Calu3 (cell line): ENCODE results near the gene CCR9. TPM values are rescaled to one million over a fixed set of nuclear protein-coding genes. Genes with fewer than 3 reads are reported as not detected.

ENCODE experiments used
- BruUV-seq: library from RNA; stranded (reverse); fragments of 400-500 nt; replicated peaks from 2 replicates; lab custom pipeline; 2021; lab: Mats Ljungman, UMichigan
- CTCF ChIA-PET: fragments of 300-600 bp; sonication (Branson Sonifier 250); formaldehyde crosslinking; loops from one replicate; lab custom pipeline; 2022; ENCODE audit warnings: antibody characterized with exemption; lab: Charles Lee
- DNase-seq: peaks from one replicate; pipeline ENCODE4 v3.0.0; 2022
- H3K27ac Mint-ChIP-seq: one replicate; pipeline ENCODE4 v1.8.0; 2022; ENCODE audit warnings: mixed read lengths; ENCODE audit not compliant: unreplicated experiment
- H3K27me3 Mint-ChIP-seq: one replicate; pipeline ENCODE4 v1.8.0; 2022; ENCODE audit warnings: mixed read lengths; ENCODE audit not compliant: unreplicated experiment
- H3K36me3 Mint-ChIP-seq: one replicate; pipeline ENCODE4 v1.8.0; 2022; ENCODE audit warnings: mild to moderate bottlenecking, moderate library complexity, mixed read lengths; ENCODE audit not compliant: insufficient read depth, unreplicated experiment
- H3K4me1 Mint-ChIP-seq: one replicate; pipeline ENCODE4 v1.8.0; 2022; ENCODE audit warnings: mild to moderate bottlenecking, low read depth, mixed read lengths; ENCODE audit not compliant: unreplicated experiment
- H3K4me3 Mint-ChIP-seq: one replicate; pipeline ENCODE4 v1.8.0; 2022; ENCODE audit warnings: mild to moderate bottlenecking, low read depth, moderate library complexity, mixed read lengths; ENCODE audit not compliant: unreplicated experiment
- H3K9me3 Mint-ChIP-seq: one replicate; pipeline ENCODE4 v1.8.0; 2022; ENCODE audit warnings: low read depth, mixed read lengths; ENCODE audit not compliant: unreplicated experiment
- CTCF ChIP-seq: fragments of 200-600 bp; IDR thresholded peaks from one replicate; pipeline ENCODE4 v1.8.0; 2022; ENCODE audit warnings: antibody characterized with exemption; ENCODE audit not compliant: unreplicated experiment
- intact Hi-C: fragments of 100-400 bp; cut with micrococcal nuclease; formaldehyde crosslinking; loops from one replicate; pipeline ENCODE4 v1.10.0; 2022; ENCODE audit not compliant: unreplicated experiment
- total RNA-seq: library from RNA; stranded (reverse); gene quantifications from 2 replicates; pipeline ENCODE4 v1.2.3, GENCODE V29; 2022

CCR9 gene
- total RNA-seq, 1 experiment from 2014 or later, result not detected

- CTCF ChIA-PET, result no interaction called here
- Mint-ChIP-seq H3K9me3 (peaks cover 4% of the 10 kb centered on the region), H3K4me1 (no peaks in the 10 kb centered on the region), H3K27me3 (peaks cover 49% of the 10 kb centered on the region), H3K4me3 (no peak overlapping the region), H3K27ac (no peak overlapping the region), H3K36me3 (no peaks in the 10 kb centered on the region)
- DNase-seq, result no peak
- BruUV-seq, result no TSS peak
- intact Hi-C loops, result no loop called here
- TF ChIP-seq CTCF, result no peak
These were observed 20.8 kb upstream of the CCR9 start for GRCh38 chr3:45865563-45865962.

GRCh38 chr3:45868213-45868612 lies 18.1 kb upstream of the CCR9 start:
- Mint-ChIP-seq H3K9me3 (no peaks in the 10 kb centered on the region), H3K36me3 (no peaks in the 10 kb centered on the region), H3K27me3 (peaks cover 45% of the 10 kb centered on the region), H3K27ac (no peak overlapping the region), H3K4me3 (no peak overlapping the region), H3K4me1 (no peaks in the 10 kb centered on the region)
- TF ChIP-seq CTCF, result no peak
- intact Hi-C loops, result no loop called here
- CTCF ChIA-PET, result no interaction called here
- BruUV-seq, result no TSS peak
- no peak for DNase-seq

GRCh38 chr3:45868650-45869049 lies 17.7 kb upstream of the CCR9 start:
- peaks cover 2% of the 10 kb centered on the region for H3K9me3 Mint-ChIP-seq
- CTCF ChIA-PET, result interaction anchor here (0.6 kb wide), 1 partner anchor 863 kb away, joined by 3 read pairs; no protein-coding TSS in a partner anchor
- BruUV-seq, result no TSS peak
- H3K4me1 Mint-ChIP-seq, result no peaks in the 10 kb centered on the region
- DNase-seq, result no peak
- peaks cover 45% of the 10 kb centered on the region for H3K27me3 Mint-ChIP-seq
- no peak for TF ChIP-seq CTCF
- H3K4me3 Mint-ChIP-seq, result no peak overlapping the region
- H3K36me3 Mint-ChIP-seq, result no peaks in the 10 kb centered on the region
- no peak overlapping the region for H3K27ac Mint-ChIP-seq
- intact Hi-C loops, result no loop called here

GRCh38 chr3:45869638-45870037 lies 16.7 kb upstream of the CCR9 start:
- CTCF ChIA-PET, result no interaction called here
- no peak overlapping the region for H3K27ac Mint-ChIP-seq
- H3K36me3 Mint-ChIP-seq, result no peaks in the 10 kb centered on the region
- peaks cover 7% of the 10 kb centered on the region for H3K9me3 Mint-ChIP-seq
- peaks cover 48% of the 10 kb centered on the region for H3K27me3 Mint-ChIP-seq
- DNase-seq, result no peak
- no TSS peak for BruUV-seq
- no peak overlapping the region for H3K4me3 Mint-ChIP-seq
- no peak for TF ChIP-seq CTCF
- no peaks in the 10 kb centered on the region for H3K4me1 Mint-ChIP-seq
- intact Hi-C loops, result no loop called here
